Activated CD4-positive, CD25-positive, alpha-beta regulatory T cell (primary cell): Measurements from ENCODE around the gene PAX7.
A peak's percentile ranks its signal among the peaks of the same experiment; 100 is the strongest.
"Not testable (repeated sequence)": the region's sequence is repeated elsewhere in the genome, so short reads cannot be mapped to it uniquely, and the experiment has no call there.

Source experiments
- DNase-seq, 4 experiments: peaks; one replicate each; lab custom pipeline; 2025; lab: John Stamatoyannopoulos, UW

Gene PAX7

DNA sequence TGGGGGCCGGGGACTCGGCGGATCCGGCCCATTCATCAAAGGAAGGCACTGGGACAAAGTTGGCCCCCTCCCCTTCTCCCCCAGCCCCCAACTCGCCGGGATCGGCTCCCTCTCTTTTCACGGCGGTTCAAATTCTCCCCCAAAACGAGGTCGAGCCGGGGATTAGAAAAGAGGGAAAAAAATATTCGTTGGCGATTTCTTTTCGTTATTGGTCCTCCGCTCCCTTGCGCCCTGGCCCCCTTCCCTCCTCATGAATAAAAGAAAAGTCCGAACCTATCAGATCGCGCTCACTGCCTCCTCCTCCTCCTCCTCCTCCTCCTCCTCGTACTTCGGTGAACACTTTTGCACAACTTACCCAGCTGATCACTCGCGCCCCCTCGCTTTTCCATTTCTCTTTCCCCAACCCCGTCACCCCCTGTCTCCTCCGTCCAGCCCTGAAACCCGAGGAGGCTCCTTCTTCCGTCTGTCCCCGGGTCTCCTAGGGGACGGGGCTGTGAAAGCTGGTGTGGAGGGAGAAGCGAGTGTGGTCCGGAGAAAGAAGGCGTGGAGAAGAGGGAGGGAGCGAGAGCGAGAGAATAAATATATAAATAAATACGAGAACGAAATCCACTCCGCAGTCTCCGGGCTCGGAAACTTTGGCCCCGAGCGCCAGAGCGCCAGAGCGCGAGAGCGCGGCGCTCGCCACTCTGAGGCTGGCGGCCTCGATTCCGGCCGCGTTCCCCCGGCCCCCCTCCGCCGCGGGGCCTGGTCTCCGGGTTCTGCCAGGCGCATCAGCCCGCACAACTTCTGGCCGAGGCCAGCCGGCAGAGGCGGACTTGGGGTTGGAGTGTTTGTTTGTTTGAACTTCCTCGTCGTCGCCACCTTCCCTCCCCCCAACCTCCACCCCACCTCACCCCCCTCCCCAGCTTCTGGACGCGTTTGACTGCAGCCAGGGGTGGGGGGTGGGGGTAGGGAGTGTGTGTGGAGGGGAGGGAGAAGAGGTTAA lies at the start of gene PAX7:
TSS of gene PAX7 (plus strand) at position 336 of the 985 bp plus-strand sequence. CDS start 758 bp downstream, outside the sequence.
- DNase-seq = no peak

DNA sequence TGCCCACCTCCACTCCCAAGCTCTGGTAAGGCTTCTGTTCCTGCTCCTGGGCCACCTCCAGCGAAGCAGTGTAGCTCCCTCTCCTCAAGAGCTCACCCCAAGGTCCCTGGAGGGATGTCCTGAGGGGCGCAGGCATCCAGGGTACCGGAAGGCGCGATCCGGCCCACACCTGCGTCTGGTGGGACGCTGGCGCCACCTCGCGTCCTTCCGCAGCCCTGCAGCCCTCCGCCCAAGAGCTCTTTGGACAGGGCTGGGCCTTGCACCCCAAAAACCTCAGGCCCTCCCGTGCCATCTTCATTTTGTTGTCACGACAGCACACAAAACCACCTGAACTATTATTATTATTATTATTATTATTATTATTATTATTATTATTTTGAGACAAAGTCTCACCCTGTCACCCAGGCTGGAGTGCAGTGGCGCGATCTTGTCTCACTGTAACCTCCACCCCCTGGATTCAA lies 49.2 kb upstream of the PAX7 start:
- DNase-seq = no peak

- no peak for DNase-seq
Observed at GRCh38 chr1:18582890-18583289, 47.8 kb upstream of the PAX7 start.

- no peak for DNase-seq
Observed at GRCh38 chr1:18583326-18583941, 47.2 kb upstream of the PAX7 start.

DNA sequence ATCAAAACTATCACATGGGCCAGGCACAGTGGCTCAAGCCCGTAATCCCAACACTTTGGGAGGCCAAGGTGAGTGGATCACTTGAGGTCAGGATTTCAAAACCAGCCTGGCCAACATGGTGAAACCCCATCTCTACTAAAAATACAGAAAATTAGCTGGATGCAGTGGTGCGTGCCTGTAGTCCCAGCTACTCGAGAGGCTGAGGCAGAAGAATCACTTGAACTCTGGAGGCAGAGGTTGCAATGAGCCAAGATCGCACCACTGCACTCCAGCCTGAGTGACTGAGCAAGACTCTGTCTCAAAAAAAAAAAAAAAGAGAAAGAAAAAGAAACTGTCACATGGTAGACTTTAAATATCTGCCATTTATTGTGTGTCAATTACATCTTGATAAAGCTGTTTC lies 44.6 kb upstream of the PAX7 start:
- not testable (repeated sequence) for DNase-seq

DNA sequence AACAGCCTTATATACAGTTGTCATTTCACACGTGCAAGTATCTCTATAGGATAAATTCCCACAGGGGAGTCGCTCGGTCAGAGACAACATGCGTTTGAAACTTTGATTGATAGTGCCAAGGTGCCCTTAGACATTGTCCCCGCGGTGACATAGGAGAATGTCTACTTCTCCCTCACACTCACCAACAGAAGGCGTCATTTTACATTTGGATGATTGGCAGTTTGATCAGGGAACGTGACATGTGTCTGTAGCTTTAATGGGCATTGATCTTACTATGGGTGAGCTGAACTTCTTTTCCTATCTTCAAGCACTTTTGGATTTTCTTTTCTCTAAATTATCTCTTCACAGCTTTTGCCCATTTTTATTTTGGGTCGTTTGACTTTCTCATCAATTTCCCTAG lies 42.6 kb upstream of the PAX7 start:
- no peak for DNase-seq

DNA sequence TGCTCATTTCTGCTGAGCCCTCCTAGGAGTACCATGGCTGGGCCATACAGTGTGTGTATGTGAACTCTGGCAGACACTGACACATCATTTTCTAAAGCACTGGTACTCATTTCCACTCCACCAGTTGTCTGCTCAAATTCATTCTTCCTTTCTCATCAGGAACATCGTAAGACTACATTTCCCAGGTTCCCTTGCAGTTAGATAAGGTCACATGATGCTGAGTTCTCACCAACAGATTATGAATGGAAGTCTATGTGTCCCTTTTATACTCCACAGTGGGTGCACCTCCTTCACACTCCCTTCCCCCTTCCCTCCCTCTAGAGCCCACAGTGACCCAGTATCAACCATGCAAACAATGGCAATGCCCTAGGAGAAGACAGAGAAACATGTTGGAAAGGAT lies 38.3 kb upstream of the PAX7 start:
- DNase-seq = no peak

- DNase-seq = peak in 3 of 4 experiments; percentile 5 to 27 (median 22)
Observed at GRCh38 chr1:18597160-18598042, 33.2 kb upstream of the PAX7 start.

DNA sequence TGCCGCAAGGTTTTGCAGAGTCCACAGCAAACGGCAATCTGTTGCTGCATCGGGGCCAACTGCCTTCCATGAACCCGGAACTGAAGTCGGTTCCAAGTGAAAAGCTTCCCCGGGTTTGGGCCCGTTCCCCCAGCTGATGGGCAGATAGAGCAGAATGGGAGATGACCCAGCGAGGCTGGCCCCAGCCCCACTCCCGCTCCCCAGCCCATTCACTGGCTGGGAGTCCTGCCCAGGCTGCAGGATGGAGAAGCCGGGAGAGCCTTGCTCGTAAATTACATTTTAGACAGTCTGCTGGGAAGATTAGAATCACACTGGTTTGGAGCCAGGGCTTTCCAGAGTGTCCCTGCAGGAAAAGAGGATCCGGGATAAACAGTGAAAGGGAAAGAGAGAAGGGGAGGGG lies 31.6 kb upstream of the PAX7 start:
- no peak for DNase-seq

GRCh38 chr1:18599704-18600103 lies 30.9 kb upstream of the PAX7 start:
- no peak for DNase-seq

GRCh38 chr1:18602533-18603211 lies 28.0 kb upstream of the PAX7 start:
- no peak for DNase-seq

DNA sequence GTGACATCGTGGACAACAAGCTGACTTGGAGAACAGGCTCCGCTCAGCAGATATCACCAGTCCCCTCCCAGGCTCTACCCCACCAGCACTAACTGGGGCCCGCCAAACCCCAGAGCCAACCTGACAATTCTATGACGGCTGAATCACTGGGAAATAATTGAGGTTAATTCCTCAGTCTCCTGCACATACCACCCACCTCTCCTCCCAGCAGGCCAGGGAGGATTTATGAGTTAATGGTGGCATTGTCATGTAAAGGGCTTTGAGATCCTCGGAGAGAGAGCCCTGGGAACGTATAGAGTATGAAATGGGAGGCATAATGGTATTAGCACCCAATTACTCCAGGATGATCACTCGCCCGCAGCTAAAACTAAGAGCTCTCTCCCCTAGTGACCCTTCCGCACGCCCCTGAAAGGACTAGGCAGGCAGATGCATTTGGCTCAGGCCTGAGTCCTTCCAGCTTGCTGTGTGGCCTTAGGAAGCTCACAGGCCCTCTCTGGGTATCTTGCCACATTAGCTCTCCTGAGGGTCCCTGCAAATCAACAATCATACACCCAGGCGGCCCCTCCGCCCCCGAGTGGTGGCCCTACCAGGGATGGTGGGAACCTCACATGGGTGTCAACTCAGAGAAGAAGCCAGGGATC lies 27.3 kb upstream of the PAX7 start:
- DNase-seq = no peak

GRCh38 chr1:18606443-18607288 lies 24.0 kb upstream of the PAX7 start:
- DNase-seq = no peak

GRCh38 chr1:18607289-18607760 lies 23.3 kb upstream of the PAX7 start:
- DNase-seq = no peak

- DNase-seq = no peak
Observed at GRCh38 chr1:18608534-18608933, 22.1 kb upstream of the PAX7 start.

- DNase-seq = no peak
Observed at GRCh38 chr1:18611311-18611710, 19.3 kb upstream of the PAX7 start.

DNA sequence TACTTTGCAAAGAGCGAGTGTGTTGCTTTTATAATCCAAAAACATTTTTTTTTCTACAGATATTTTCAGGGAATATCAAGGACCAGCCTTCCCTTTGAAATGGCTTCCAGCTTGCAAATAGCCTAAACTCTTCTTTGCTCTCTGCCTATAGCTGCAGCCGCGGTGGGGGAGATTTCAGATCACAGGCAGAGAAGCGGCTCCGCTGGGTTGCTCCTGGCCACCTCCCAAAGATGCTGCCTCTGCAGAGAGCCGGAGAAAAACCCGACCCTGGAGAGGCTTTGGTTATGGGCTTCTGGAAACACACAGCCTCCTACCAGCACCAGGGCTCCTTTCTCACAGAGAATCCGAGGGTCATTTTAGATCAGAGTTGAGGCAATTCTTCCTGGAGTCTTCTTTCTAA lies 18.6 kb upstream of the PAX7 start:
- no peak for DNase-seq

- DNase-seq = no peak
Observed at GRCh38 chr1:18614069-18614735, 16.4 kb upstream of the PAX7 start.
